ENCODE measurements around the gene PACRG.

The PACRG gene

DNA sequence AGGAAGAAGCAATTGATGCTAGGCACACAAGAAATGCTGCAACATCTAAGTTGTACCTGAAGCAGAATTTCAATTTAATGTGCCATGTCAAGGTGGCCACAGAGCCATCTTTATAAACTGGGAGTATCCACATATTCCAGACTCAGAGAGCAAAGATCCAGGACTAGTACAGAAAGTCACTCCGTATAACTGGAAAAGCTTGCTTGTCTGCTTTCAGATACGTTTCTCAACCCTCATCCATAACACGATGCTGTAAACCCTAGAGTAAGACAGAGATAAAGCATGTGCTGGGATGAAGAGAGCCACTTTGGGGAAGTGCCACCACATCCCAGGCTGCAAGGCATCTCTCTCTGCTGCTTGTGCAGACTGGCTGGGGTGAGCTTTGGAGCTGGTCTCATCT, 134.7 kb downstream of the PACRG start:
- Histone ChIP-seq H3K4me1 (peaks cover 0 to 19% (median 15%) of the 10 kb centered on the region in 10 experiments; a peak in 16 of 20 replicates), H3K36me3 (no peaks in the 10 kb centered on the region)

GRCh38 chr6:162862941-162863340, 135.2 kb downstream of the PACRG start:
- Histone ChIP-seq H3K4me3 (no peak overlapping the region), H3K36me3 (no peaks in the 10 kb centered on the region), H4K20me1 (peaks cover 0 to 11% (median 0%) of the 10 kb centered on the region in 11 experiments; a peak in 4 of 22 replicates), H3K9ac (no peak overlapping the region), H3K9me3 (replicated peaks in 1 of 11) (no peaks in the 10 kb centered on the region), H3K27ac (no peak overlapping the region), H3K4me1 (peaks cover 0 to 22% (median 16%) of the 10 kb centered on the region in 10 experiments; a peak in 16 of 20 replicates), H3K27me3 (peaks cover 0 to 35% (median 22%) of the 10 kb centered on the region in 11 experiments; a peak in 15 of 22 replicates), H3K4me2 (no peak overlapping the region)
- no peak for TF ChIP-seq Cebpa-rat (IDR thresholded peaks at IDR 0.05)

More for the DNA sequence above, 134.7 kb downstream of the PACRG start:
- Histone ChIP-seq H3K9me3 (replicated peaks in 1 of 11) (no peaks in the 10 kb centered on the region), H3K27me3 (peaks cover 0 to 30% (median 17%) of the 10 kb centered on the region in 11 experiments; a peak in 14 of 22 replicates), H3K4me3 (no peak overlapping the region), H3K9ac (no peak overlapping the region), H3K4me2 (no peak overlapping the region), H4K20me1 (peaks cover 0 to 7% (median 0%) of the 10 kb centered on the region in 11 experiments; a peak in 4 of 22 replicates), H3K27ac (no peak overlapping the region)
- TF ChIP-seq Cebpa-rat (IDR thresholded peaks at IDR 0.05), result no peak

DNA sequence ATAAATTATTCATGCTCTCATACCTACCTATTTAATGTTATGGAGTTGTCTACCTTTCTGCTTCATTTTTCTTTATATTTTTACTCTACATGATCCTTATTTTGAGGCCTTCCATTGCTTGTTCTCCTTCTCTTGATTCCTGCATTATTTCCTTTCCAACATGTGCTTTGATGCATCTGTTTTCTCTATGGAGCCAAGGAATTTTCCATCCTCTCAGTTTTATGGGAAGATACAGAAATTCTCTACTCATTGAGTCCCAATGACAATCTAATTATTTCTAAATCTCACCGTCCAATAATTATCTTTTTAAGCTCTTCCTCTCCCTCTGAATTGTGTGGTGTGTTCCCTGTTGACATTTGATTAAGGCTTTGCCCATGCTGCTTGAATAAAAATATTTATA, 136.0 kb downstream of the PACRG start:
- H3K4me1 ChIP-seq, result peaks cover 0 to 22% (median 16%) of the 10 kb centered on the region in 10 experiments; a peak in 16 of 20 replicates
- no peak overlapping the region for H3K4me3 ChIP-seq
- H3K4me2 ChIP-seq, result no peak overlapping the region
- TF ChIP-seq Cebpa-rat (IDR thresholded peaks at IDR 0.05), result no peak
- no peaks in the 10 kb centered on the region for H3K36me3 ChIP-seq
- peaks cover 0 to 44% (median 31%) of the 10 kb centered on the region in 11 experiments; a peak in 17 of 22 replicates for H3K27me3 ChIP-seq
- peaks cover 0 to 18% (median 0%) of the 10 kb centered on the region in 11 experiments; a peak in 4 of 22 replicates for H4K20me1 ChIP-seq
- no peaks in the 10 kb centered on the region for H3K9me3 ChIP-seq (replicated peaks in 1 of 11)
- no peak overlapping the region for H3K27ac ChIP-seq
- H3K9ac ChIP-seq, result no peak overlapping the region

DNA sequence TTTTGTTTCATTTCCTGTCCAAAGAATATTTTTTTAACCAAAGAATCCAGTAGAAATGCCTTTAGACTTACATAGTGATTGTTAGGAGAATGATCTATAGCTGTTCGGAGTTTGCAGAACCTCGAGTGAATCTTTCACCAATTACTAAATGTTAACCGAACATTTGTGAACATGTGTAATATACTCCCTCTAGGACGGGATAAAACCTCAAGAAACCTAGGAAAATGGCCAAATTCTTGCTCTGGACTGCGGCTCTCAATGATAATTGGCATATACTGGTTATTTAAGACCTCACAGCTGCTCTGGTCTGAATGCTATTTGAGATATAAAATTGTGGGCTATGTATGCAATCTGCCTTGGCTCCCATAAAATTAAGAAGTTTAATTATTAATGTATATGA, 137.1 kb downstream of the PACRG start:
- Histone ChIP-seq H3K4me2 (no peak overlapping the region), H4K20me1 (peaks cover 0 to 18% (median 0%) of the 10 kb centered on the region in 11 experiments; a peak in 4 of 22 replicates), H3K9me3 (replicated peaks in 1 of 11) (no peaks in the 10 kb centered on the region), H3K27ac (no peak overlapping the region), H3K4me3 (no peak overlapping the region), H3K4me1 (peaks cover 0 to 22% (median 16%) of the 10 kb centered on the region in 10 experiments; a peak in 16 of 20 replicates), H3K9ac (no peak overlapping the region), H3K27me3 (peaks cover 0 to 50% (median 37%) of the 10 kb centered on the region in 11 experiments; a peak in 17 of 22 replicates), H3K36me3 (no peaks in the 10 kb centered on the region)
- no peak for TF ChIP-seq Cebpa-rat (IDR thresholded peaks at IDR 0.05)

GRCh38 chr6:162866656-162867055, 138.9 kb downstream of the PACRG start:
- H3K4me2 ChIP-seq, result peak overlapping the region in 9 of 11 experiments; percentile 50 to 69 (median 57); a peak in 19 of 22 replicates
- TF ChIP-seq Cebpa-rat (IDR thresholded peaks at IDR 0.05), result no peak
- H3K9ac ChIP-seq, result no peak overlapping the region
- no peak overlapping the region for H3K4me3 ChIP-seq
- peaks cover 0 to 22% (median 16%) of the 10 kb centered on the region in 10 experiments; a peak in 16 of 20 replicates for H3K4me1 ChIP-seq
- no peaks in the 10 kb centered on the region for H3K9me3 ChIP-seq (replicated peaks in 1 of 11)
- no peaks in the 10 kb centered on the region for H3K36me3 ChIP-seq
- peaks cover 0 to 55% (median 37%) of the 10 kb centered on the region in 11 experiments; a peak in 17 of 22 replicates for H3K27me3 ChIP-seq
- no peak overlapping the region for H3K27ac ChIP-seq
- peaks cover 0 to 18% (median 0%) of the 10 kb centered on the region in 11 experiments; a peak in 4 of 22 replicates for H4K20me1 ChIP-seq

GRCh38 chr6:162868397-162868796, 140.6 kb downstream of the PACRG start:
- H3K4me3 ChIP-seq, result no peak overlapping the region
- H3K27ac ChIP-seq, result no peak overlapping the region
- no peaks in the 10 kb centered on the region for H3K36me3 ChIP-seq
- peaks cover 0 to 18% (median 0%) of the 10 kb centered on the region in 11 experiments; a peak in 4 of 22 replicates for H4K20me1 ChIP-seq
- H3K9ac ChIP-seq, result no peak overlapping the region
- TF ChIP-seq Cebpa-rat (IDR thresholded peaks at IDR 0.05), result peak in 2 of 11 experiments; percentile 9 to 38; a peak in 1 of 22 replicates
- H3K4me1 ChIP-seq, result peaks cover 0 to 22% (median 16%) of the 10 kb centered on the region in 10 experiments; a peak in 16 of 20 replicates
- H3K27me3 ChIP-seq, result peaks cover 0 to 46% (median 33%) of the 10 kb centered on the region in 11 experiments; a peak in 17 of 22 replicates
- H3K9me3 ChIP-seq (replicated peaks in 1 of 11), result no peaks in the 10 kb centered on the region
- H3K4me2 ChIP-seq, result no peak overlapping the region

- peaks cover 0 to 17% (median 0%) of the 10 kb centered on the region in 11 experiments; a peak in 3 of 22 replicates for H4K20me1 ChIP-seq
- no peak overlapping the region for H3K4me2 ChIP-seq
- H3K9me3 ChIP-seq (replicated peaks in 1 of 11), result peaks cover 0 to 6% (median 0%) of the 10 kb centered on the region in 11 experiments; a peak in 2 of 22 replicates
- no peak overlapping the region for H3K9ac ChIP-seq
- H3K4me3 ChIP-seq, result no peak overlapping the region
- no peaks in the 10 kb centered on the region for H3K36me3 ChIP-seq
- H3K27me3 ChIP-seq, result peaks cover 0 to 30% (median 21%) of the 10 kb centered on the region in 11 experiments; a peak in 15 of 22 replicates
- H3K4me1 ChIP-seq, result peaks cover 0 to 8% (median 5%) of the 10 kb centered on the region in 10 experiments; a peak in 16 of 20 replicates
- TF ChIP-seq Cebpa-rat (IDR thresholded peaks at IDR 0.05), result no peak
- no peak overlapping the region for H3K27ac ChIP-seq
These were observed 144.2 kb downstream of the PACRG start for GRCh38 chr6:162871966-162872365.

DNA sequence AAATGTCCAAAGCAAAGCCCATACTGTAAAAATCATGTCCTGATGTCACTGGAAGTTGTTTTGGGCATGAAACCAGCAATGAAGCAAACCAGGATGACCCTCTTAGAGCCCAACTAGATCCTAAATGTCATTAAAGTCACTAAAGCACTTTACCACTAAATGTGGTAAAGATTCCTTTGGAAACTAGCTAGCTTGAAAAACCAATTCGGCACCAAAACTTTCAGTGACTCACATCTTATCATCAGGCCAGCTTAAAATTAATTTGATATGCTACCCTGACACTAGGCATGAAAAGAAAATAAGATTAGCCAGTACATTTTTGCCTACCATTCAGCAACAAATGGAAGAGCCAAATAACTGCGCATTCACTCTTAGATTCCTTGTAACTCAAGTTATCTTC, 145.8 kb downstream of the PACRG start:
- H3K9ac ChIP-seq, result no peak overlapping the region
- no peak overlapping the region for H3K4me3 ChIP-seq
- TF ChIP-seq Cebpa-rat (IDR thresholded peaks at IDR 0.05), result no peak
- H4K20me1 ChIP-seq, result 0 out of 22 replicates have a peak, but pooled peaks cover 0 to 2% (median 0%) of the 10 kb centered on the region in 11 experiments
- H3K9me3 ChIP-seq (replicated peaks in 1 of 11), result peaks cover 0 to 6% (median 0%) of the 10 kb centered on the region in 11 experiments; a peak in 2 of 22 replicates
- H3K27me3 ChIP-seq, result peaks cover 0 to 15% (median 6%) of the 10 kb centered on the region in 11 experiments; a peak in 13 of 22 replicates
- no peak overlapping the region for H3K27ac ChIP-seq
- H3K4me2 ChIP-seq, result no peak overlapping the region
- no peaks in the 10 kb centered on the region for H3K36me3 ChIP-seq
- no peaks in the 10 kb centered on the region for H3K4me1 ChIP-seq

DNA sequence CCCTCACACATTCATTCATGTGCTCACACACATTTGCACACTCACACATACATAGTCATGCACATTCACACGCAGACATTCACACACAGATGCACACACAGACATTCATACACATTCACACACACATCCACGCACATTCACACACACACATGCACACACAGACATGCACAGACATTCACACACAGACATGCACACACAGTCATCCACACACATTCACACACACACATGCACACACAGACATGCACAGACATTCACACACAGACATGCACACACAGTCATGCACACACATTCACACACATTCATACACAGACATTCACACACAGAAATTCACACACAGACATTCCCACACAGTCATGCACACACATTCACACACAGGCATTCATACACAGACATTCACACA, 147.3 kb downstream of the PACRG start:
- Histone ChIP-seq H3K36me3 (no peaks in the 10 kb centered on the region), H3K27ac (no peak overlapping the region), H3K9me3 (replicated peaks in 1 of 11) (peaks cover 0 to 6% (median 0%) of the 10 kb centered on the region in 11 experiments; a peak in 2 of 22 replicates), H3K4me1 (no peaks in the 10 kb centered on the region), H3K9ac (no peak overlapping the region), H3K27me3 (peaks cover 0 to 5% (median 0%) of the 10 kb centered on the region in 11 experiments; a peak in 2 of 22 replicates), H4K20me1 (no peaks in the 10 kb centered on the region), H3K4me2 (no peak overlapping the region), H3K4me3 (no peak overlapping the region)
- no peak for TF ChIP-seq Cebpa-rat (IDR thresholded peaks at IDR 0.05)

All from BLaER1 treated with 17β-estradiol and CSF1 and Interleukin-3, amounts not matched to agents 10 nM and 100 nM (cell line).